GM21390 (cell line): Measurements from ENCODE around the gene SCNN1G.
A peak's percentile ranks its signal among the peaks of the same experiment; 100 is the strongest.

Source experiments
- ATAC-seq: cut with Tn5 transposase; IDR thresholded peaks from one replicate; pipeline ENCODE4 v1.9.1; 2021; ENCODE audit not compliant: unreplicated experiment

Gene SCNN1G

DNA sequence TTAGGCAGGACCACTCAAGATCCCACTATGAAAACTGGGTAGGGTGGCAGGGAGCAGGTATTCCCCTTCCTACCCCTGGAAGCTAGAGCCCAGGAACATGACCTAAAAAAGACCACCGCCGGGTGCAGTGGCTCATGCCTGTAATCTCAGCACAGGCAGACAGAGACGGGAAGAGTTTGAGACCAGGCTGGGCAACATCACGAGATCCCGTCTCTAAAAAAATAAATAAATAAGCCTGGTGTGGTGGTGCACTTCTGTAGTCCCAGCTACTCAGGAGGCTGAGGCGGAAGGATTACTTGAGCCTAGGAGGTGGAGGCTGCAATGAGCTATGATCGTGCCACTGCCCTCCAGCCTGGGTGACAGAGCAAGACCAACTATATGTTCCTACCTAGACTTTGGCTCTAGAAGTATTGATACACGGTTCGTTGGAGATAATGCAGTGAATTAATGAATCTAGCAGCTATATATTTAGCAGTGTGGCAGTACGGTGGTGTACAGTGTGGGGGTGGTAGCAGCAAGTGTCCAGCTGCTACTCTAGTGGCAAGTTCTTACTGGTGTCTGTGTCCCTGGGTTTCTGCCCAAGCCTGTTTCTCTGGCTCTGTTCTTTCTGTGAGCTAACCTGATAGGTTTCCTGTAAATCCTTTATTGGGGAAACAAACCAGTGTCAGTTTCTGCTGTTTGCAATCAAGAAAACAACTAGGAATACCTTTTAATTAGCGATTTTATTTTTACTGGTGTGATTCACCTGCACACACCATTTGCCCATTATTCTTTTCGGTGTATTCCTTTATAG, 30.0 kb upstream of the SCNN1G start:
- ATAC-seq = no peak

- no peak for ATAC-seq
These were observed 27.0 kb upstream of the SCNN1G start for GRCh38 chr16:23155445-23156049.

DNA sequence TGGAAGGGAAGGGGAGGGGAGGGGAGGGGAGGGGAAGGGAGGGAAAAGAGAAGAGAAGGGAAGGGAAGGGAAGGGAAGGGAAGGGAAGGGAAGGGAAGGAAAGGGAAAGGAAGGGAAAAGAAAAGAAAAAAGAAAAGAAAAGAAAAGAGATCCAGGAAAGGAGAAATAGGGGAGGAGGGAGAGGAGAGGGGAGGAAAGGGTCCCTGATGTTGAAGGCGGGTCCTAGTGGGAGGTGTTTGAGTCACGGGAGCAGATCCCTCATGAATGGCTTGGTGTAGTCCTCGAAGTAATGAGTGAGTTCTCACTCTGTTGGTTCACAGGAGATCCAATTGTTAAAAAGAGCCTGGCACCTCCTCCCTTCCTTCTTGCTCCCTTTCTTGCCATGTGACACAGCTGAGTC, 26.4 kb upstream of the SCNN1G start:
- ATAC-seq = no peak

DNA sequence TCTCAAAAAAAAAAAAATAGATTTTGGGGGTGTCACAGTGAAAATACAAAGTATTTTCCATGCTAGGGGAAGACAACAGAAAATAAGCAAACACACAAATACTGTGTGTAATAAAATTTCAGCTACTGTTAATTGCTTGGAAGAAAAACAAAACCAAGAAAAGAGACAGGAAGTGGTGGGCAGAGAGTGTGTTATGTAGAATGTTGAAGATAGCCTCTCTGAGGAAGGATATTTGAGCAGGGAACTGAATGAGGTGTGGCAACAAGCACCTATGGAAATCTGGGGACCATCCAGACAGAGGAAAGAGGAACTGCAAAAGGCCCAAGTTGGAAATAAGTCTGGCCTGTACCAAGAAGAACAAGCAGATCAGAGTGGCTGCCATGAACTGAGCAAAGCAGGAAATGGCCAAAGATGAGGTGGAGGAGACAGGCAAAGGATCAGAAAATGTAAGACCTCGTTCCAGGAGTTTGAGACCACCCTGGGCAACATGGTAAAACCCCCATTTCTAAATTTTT, 25.5 kb upstream of the SCNN1G start:
- no peak for ATAC-seq

DNA sequence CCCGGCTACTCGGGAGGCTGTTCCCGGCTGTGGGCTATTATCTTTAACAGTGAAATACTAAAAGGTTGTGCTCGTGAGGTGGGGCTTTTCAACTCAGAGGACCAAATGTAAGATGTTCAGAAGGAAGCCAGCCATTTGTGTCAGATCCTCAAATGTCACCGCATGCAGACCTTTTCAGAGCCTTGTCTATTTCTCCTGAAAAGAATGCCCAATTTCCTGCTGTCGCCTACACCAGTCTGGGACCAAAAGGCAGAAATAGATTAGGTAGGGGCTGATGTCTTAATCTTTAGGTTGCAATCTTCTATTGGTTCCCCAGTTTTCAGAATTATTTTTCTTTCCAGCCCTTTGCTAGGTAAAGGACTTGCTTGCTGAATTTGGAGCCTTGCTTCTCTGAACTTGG, 24.4 kb upstream of the SCNN1G start:
- no peak for ATAC-seq

DNA sequence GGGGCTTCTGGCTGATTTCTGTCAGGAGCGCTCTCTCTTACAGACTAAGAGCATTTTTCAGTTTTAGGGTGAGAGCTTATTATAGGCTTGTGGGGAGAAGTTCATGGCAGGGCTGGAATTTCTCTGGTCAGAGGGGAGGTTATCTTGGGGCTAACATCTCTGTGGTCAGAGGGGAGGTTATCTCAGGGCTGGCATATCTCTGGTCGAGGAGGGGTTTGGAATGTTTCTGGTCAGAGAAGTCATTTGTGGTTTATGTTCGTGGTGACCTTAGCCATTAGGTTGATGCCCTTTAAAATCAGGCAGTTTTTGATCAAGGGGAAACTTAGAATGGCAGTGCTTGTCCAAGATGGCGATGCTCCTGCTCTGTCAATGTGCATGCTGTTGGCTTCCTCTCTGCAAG, 22.5 kb upstream of the SCNN1G start:
- no peak for ATAC-seq

GRCh38 chr16:23160574-23160973, 22.0 kb upstream of the SCNN1G start:
- no peak for ATAC-seq

GRCh38 chr16:23163921-23164320, 18.6 kb upstream of the SCNN1G start:
- no peak for ATAC-seq

- ATAC-seq = no peak
These were observed 17.8 kb upstream of the SCNN1G start for GRCh38 chr16:23164736-23165135.

- no peak for ATAC-seq
These were observed 10.0 kb upstream of the SCNN1G start for GRCh38 chr16:23172583-23172982.

DNA sequence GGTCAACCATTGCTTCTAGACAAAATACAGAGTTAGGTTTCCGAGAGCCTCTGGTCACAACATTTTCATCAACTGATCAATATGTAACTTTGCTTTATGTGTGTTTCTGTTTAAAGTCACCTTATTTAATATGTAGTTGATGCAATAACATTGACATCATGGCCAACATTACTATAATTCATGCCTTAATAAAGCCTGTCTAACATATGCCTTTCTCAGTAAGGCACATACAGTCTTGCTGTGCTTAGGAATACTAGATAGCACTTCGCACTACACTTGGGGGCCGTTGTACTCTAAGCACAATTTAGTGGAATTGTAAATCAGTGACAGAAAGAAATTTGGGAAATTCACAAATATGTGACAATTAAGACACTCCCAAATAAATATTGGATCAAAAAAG, 9.6 kb upstream of the SCNN1G start:
- no peak for ATAC-seq

GRCh38 chr16:23174622-23175021, 7.9 kb upstream of the SCNN1G start:
- no peak for ATAC-seq

- no peak for ATAC-seq
These were observed 6.9 kb upstream of the SCNN1G start for GRCh38 chr16:23175651-23176050.

DNA sequence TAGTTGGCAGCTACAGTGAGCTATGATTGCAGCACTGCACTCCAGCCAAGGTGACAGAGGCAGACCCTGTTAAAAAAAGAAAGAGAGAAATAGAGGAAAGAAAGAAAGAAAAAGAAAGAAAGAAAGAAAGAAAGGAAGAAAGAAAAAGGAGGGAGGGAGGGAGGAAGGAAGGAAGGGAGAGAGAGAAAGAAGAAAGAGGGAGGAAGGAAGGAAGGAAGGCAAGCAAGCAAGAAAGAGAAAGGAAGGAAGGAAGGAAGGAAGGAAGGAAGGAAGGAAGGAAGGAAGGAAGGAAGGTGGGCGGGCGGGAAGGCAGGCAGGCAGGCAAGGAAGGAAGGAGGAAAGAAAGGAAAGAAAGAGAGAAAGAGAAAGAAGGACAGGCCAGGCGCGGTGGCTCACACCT, 1.0 kb upstream of the SCNN1G start:
- no peak for ATAC-seq

DNA sequence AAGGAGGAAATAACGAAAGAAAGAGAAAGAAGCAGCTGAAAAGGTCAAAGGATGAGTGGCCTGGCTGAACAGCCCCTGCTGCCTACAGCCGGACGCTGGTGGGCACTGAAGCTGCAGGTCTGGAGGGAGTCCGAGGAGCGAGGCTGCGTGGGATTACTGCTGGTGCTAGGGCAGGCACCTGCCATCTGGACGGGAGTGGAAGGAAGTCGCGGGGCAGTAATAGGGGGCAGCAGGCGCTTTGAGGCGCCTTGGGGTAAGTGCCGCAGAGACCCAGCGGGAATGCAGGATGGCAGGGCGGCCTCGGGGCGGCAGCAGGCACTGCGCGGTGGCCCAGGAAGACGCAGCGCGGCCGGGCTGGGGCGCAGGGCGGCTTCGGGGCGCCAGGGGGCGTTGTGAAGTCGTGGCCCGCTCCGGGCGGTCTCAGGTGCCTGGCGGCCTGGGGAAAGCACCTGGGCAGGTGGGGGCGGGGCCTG, 303 bp upstream of the SCNN1G start:
- peak; percentile 90 for ATAC-seq

- no peak for ATAC-seq
These were observed 958 bp downstream of the SCNN1G start for GRCh38 chr16:23183543-23183862.

- ATAC-seq = no peak
These were observed 3.1 kb downstream of the SCNN1G start for GRCh38 chr16:23185656-23186055.

DNA sequence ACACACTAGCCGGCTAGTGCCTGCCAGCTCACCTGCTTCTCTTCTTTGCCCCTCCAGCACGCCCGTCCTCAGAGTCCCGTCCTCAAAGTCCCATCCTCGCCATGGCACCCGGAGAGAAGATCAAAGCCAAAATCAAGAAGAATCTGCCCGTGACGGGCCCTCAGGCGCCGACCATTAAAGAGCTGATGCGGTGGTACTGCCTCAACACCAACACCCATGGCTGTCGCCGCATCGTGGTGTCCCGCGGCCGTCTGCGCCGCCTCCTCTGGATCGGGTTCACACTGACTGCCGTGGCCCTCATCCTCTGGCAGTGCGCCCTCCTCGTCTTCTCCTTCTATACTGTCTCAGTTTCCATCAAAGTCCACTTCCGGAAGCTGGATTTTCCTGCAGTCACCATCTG, 3.6 kb downstream of the SCNN1G start:
- ATAC-seq = no peak

- ATAC-seq = no peak
These were observed 4.8 kb downstream of the SCNN1G start for GRCh38 chr16:23187341-23187740.

DNA sequence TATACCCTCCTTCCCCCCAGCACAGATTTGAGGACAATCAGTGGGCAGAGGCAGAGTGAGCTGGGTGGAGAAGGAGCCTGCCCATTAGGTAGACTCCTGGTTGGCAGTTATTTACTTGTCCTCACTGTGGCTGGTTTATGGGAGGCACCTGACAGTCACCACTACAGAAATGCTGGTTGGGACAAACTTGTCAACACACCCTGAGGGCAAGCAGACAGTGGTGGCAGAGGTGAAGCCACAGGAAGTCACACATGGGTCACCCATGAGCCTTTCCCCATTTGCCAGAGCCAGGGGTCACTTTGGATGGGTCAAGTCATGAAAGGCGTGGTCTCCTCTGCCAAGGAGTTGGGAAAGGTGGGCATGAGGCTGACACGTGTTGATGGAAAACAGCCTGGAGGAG, 6.4 kb downstream of the SCNN1G start:
- ATAC-seq = no peak

DNA sequence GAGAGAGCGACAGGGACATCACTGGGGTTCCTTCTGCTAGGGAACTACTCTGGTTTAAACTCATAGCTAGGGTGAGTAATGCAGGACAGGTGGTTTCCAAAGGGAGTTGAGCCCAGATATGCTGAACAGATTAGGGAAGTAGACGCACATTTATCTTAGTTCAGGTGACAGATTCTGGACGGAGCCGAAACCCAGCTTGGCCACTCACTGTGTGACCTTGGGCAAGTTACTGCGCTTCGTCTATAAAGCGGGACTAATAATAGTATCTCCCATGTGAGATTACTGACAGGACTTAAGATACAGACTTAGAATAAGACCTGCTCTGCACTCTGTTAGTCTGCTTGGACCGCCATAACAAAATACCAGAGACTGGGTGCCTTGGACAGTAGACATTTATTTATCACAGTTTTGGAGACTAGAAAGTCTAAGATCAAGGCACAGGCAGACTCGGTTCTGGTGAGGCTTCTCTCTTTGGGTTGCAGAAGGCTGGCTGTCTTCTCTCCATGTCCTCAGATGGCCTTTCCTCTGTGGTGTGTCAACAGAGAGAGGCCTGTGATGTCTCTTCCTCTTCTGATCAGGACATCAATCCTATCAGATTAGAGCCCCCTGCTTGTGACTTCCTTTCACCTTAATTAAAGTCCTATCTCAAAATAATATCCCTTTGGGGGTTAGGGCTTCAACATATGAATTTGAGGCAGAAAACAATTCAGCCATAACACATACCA, 12.1 kb downstream of the SCNN1G start:
- no peak for ATAC-seq

- no peak for ATAC-seq
These were observed 12.9 kb downstream of the SCNN1G start for GRCh38 chr16:23195366-23195978.
